Measurements from ENCODE around the gene SLC6A1.
"Not testable (repeated sequence)": the region's sequence is repeated elsewhere in the genome, so short reads cannot be mapped to it uniquely, and the experiment has no call there.

The SLC6A1 gene

GRCh38 chr3:11024181-11024580, 31.6 kb downstream of the SLC6A1 start:
- DNase-seq, result no peak

- no peak for DNase-seq
These were observed 37.4 kb downstream of the SLC6A1 start for GRCh38 chr3:11029948-11030347.

- DNase-seq, result no peak
These were observed 41.3 kb downstream of the SLC6A1 start for GRCh38 chr3:11033871-11034270.

- DNase-seq, result no peak
These were observed 41.9 kb downstream of the SLC6A1 start for GRCh38 chr3:11034309-11034985.

GRCh38 chr3:11035757-11036505, 43.4 kb downstream of the SLC6A1 start:
- DNase-seq, result no peak

- no peak for DNase-seq
These were observed 44.8 kb downstream of the SLC6A1 start for GRCh38 chr3:11037241-11037873.

GRCh38 chr3:11037976-11038375, 45.4 kb downstream of the SLC6A1 start:
- DNase-seq, result no peak

- DNase-seq, result no peak
These were observed 53.0 kb downstream of the SLC6A1 start for GRCh38 chr3:11045536-11045935.

- no peak for DNase-seq
These were observed 55.0 kb downstream of the SLC6A1 start for GRCh38 chr3:11047500-11047899.

GRCh38 chr3:11050666-11051323, 58.2 kb downstream of the SLC6A1 start:
- DNase-seq, result no peak

GRCh38 chr3:11053926-11054503, 61.5 kb downstream of the SLC6A1 start:
- no peak for DNase-seq

- DNase-seq, result no peak
These were observed 62.3 kb downstream of the SLC6A1 start for GRCh38 chr3:11054739-11055438.

- no peak for DNase-seq
These were observed 62.9 kb downstream of the SLC6A1 start for GRCh38 chr3:11055496-11055895.

GRCh38 chr3:11056531-11057050, 64.0 kb downstream of the SLC6A1 start:
- no peak for DNase-seq

- no peak for DNase-seq
These were observed 65.1 kb downstream of the SLC6A1 start for GRCh38 chr3:11057655-11058054.

- peak; percentile 83 to 84 for DNase-seq
These were observed 66.7 kb downstream of the SLC6A1 start for GRCh38 chr3:11059090-11059798.

- no peak for DNase-seq
These were observed 67.2 kb downstream of the SLC6A1 start for GRCh38 chr3:11059799-11060115.

- peak; percentile 52 to 62 for DNase-seq
These were observed 68.1 kb downstream of the SLC6A1 start for GRCh38 chr3:11060500-11061251.

- not testable (repeated sequence) for DNase-seq
These were observed 68.8 kb downstream of the SLC6A1 start for GRCh38 chr3:11061268-11061871.

GRCh38 chr3:11062704-11063103, 70.2 kb downstream of the SLC6A1 start:
- DNase-seq, result no peak

Data from Kasumi-1 (cell line).